HG03521 (cell line): ENCODE data around the gene SLC25A21.
"Not testable (repeated sequence)": the region's sequence is repeated elsewhere in the genome, so short reads cannot be mapped to it uniquely, and the experiment has no call there.

Experiments
- ATAC-seq: cut with Tn5 transposase; IDR thresholded peaks from one replicate; pipeline ENCODE4 v1.9.1; 2021; ENCODE audit warnings: mild to moderate bottlenecking, moderate library complexity; ENCODE audit not compliant: unreplicated experiment

SLC25A21 gene

DNA sequence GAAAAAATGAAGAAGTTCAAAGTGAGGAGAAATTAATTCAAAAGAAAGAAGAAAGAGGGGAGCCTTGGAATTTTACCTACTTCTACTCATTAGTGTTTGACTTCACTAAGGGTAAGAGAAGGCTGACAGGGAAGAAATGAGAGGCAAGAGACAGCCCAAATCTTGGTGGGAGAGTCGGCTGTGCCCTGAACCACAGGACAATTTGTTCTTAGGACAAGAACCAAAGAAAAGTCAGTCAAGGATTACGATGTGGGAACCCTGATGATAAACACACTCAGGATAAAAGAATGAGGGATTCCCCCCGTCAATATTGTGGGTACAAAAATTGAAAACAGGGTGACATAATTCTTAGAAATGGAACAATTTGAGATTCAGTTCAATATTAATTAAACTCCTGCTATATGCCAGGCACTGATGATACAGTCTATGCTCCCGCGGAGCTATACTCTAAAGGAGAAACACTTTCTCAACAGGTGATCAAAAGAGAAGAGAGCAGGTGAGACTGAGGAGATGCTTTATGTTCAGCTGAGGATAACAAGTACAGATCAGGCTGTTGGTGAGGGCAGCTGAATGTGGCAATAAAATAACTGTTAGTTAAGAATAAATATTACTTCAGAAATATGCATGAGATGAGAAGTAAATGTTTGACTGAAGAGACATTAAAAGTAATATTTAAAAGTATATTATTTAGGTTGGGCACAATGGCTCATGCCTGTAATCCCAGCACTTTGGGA, 175.4 kb downstream of the SLC25A21 start:
- ATAC-seq: no peak

- no peak for ATAC-seq
Observed at GRCh38 chr14:36996133-36996856, 176.1 kb downstream of the SLC25A21 start.

- ATAC-seq: no peak
Observed at GRCh38 chr14:36989806-36990205, 182.6 kb downstream of the SLC25A21 start.

GRCh38 chr14:36988989-36989388, 183.4 kb downstream of the SLC25A21 start:
- ATAC-seq: no peak

DNA sequence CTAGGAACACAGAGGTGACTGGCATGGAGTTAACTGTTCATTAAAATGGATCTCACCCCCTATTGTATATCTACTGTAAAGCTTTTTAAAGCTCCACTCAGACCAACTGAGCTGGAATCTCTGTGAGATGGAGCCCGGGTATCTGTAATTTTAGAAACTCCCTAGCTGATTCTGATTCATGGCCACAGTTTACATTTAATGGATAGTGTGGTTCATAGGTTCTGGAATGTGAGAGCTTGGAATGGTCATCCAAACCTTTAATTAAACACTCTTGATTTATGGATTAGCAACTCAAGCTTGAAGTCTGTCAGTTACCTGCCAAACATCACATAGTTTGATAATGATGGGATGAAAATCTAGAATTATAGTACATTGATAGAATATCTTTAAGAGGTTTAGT, 183.8 kb downstream of the SLC25A21 start:
- no peak for ATAC-seq

- ATAC-seq: no peak
Observed at GRCh38 chr14:36986407-36986806, 186.0 kb downstream of the SLC25A21 start.

DNA sequence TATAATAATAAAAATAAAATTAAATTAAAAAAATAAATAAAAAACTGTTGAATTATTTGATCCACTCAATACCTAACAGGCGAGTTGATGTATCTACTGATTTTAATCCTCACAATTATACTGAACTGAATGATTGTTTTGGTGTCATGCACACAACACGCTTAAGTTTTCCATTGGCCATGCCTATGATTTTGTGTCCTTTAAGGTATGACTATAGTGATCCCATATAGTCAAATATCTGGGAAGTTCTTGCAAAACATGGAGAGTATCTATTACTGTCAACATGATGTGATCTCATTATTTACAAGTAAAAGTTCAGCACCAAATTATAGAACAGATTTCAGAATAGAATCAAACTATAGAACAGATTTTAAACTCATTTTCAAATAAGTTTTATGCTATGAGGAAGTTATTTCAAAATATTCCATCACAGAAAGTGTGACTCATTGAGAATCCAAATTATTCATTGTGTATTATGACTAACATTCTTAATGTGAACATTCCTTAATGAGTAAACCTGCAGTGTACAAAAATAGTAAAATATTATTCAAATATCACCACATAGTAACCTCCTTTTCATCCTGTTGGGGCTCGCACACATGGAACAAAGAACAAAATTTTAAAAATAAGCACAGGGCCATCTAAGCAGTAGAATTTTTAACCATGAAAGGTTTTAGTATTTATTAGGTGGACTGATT, 190.4 kb downstream of the SLC25A21 start:
- ATAC-seq: no peak

GRCh38 chr14:36980413-36980812, 192.0 kb downstream of the SLC25A21 start:
- not testable (repeated sequence) for ATAC-seq

DNA sequence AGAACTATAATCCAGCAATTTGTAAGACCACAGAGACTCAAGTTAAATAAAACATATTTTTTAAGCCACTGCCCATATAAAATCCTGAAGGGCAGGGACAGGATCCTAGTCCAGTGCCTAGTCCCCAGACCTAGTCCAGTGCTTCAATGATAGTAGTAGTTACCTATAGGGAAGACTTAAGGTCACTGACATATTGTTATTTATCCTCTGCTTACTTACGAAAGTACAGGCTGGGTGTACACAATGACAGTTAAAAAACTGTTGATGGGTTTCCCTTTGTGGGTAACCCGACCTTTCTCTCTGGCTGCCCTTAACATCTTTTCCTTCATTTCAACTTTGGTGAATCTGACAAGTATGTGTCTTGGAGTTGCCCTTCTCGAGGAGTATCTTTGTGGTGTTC, 192.5 kb downstream of the SLC25A21 start:
- ATAC-seq: no peak

DNA sequence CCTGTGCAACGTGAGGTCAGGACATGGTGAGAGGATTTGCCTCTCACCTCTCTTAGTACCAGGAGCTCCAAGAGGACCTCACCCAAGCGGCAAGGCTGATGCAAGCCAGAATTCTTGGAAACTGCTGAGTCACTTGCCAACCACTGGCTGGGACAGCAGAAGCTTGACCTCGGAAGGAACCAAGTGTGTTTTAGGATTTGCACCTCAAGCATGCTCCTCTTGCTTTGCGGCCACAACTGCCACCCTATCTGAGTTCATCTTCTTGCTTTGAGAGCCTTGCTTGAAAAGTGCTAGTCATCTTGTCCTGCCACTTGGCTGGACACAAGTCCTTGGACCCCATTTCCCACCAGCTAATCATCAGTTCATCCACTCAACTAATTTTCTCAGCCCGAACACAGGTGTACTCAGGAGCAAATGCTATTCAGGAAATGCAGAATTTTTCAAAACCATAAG, 195.8 kb downstream of the SLC25A21 start:
- no peak for ATAC-seq

- ATAC-seq: no peak
Observed at GRCh38 chr14:36975834-36976233, 196.6 kb downstream of the SLC25A21 start.

GRCh38 chr14:36974985-36975384, 197.4 kb downstream of the SLC25A21 start:
- no peak for ATAC-seq

DNA sequence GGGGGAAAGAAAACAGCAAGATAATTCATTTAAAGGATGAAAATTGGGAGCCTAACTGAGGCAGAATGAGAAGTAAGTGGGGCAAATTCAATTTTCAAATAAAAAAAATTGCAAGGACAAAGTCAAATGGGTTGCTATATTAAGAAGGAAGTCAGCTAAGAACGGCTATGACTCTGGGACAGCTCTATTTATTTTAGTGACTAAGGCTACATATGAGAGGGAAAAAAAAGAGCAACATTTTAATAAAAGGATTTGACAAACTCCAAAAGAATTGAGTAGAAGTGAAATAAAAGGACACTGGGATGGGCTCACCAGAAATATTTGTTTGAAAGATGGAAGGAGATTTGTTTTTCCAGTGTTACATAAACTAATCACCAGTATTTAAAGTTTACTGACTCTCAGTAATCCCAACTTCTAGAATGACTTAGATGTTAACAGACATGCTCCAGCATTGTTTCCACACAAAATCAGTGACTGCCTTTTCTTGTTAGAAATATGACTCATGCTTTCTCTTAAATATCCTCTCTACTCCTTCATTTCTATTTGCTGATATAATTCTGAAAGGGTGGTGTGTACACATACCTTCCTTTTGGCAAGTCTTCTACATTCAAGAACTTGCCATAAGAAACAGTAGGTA, 198.5 kb downstream of the SLC25A21 start:
- no peak for ATAC-seq

DNA sequence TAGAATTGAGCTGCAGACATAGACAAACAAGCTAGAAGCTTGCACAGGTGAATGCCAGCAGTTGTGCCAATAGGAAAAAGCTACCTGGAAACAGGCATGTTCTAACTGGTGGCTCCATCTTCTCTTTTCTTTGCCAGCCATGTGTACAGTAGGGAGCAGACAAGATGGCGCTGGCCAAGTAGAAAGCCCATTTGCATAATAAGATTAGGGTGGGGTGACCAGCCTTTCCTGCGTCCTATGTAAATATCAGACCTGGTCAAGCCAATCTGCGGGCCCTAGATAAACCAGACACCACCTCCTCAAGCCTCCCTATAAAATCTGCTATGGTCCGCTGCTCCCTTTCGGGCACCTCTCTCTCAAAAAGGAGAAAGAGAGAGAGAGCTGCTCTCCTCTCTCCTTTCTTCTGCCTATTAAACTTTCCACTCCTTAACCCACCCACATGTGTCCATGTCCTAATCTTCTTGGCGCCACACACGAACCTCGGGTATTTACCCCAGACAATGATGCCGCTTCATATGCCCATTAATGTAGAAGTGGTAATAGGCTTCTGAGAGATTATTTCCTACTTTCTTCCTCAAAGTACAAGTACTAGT, 201.0 kb downstream of the SLC25A21 start:
- ATAC-seq: no peak

- ATAC-seq: no peak
Observed at GRCh38 chr14:36967892-36968555, 204.4 kb downstream of the SLC25A21 start.

DNA sequence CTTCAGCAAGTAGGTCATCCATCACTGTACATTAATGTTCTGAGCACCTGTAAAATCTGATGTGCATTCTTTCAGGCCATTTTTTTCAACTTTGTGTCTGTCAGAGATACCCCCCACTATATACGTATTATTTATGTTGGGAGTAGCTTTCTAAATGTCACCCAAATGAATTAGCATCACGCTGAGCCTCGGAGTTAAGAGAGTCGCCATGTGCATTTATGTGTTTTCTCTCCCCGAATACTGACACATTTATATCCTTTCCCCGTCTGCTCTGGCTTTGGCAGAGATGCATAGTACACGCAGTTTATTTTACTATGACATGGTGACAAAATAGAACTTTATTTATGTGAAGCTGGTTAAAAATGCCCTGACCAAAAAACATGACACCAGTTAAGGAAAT, 216.4 kb downstream of the SLC25A21 start:
- ATAC-seq: no peak

- ATAC-seq: no peak
Observed at GRCh38 chr14:36955376-36955775, 217.0 kb downstream of the SLC25A21 start.

GRCh38 chr14:36952689-36953088, 219.7 kb downstream of the SLC25A21 start:
- ATAC-seq: no peak

DNA sequence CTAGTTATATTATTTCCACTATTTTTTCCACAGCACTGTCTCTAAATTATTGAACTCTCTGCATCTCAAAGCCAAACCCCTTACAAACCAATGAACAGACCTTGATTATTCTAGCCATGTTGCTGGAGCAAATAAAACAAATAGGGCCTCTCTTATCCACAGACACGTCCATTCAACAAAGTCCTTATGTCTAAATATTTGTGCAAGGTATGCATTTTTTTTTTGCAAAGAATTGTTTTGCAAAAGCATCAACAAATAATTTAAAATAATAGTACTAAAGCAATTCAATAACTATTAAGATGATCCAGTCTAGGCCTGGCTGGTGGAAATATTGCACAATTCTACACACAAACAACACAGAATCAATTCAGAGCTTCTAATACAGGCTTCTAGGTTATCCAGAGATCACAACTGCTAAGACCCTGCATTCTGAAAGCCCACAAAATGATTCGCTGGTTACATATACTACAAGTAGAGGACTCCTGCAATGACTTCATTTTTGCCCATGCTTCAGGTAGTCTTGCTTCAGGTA, 221.0 kb downstream of the SLC25A21 start:
- no peak for ATAC-seq

- no peak for ATAC-seq
Observed at GRCh38 chr14:36950812-36951211, 221.6 kb downstream of the SLC25A21 start.
